Cardiac fibroblast (primary cell): ENCODE data around the gene PDLIM5.

Experiments
- DNase-seq, 2 donors: peaks; one replicate each; pipeline versions ENCODE4 v3.0.0 to v3.0.0-alpha.2; 2010; ENCODE audit warnings: low read depth in 2 of 2
- H3K4me3 ChIP-seq, 2 donors: replicated peaks in 1 of 2; 1 replicate in 1 of 2; 2 replicates in 1 of 2; pipeline ENCODE4 v1.5.1; 2011; ENCODE audit warnings: low read depth in 2 of 2, low read length in 2 of 2, mild to moderate bottlenecking in 2 of 2, moderate library complexity in 1 of 2
- CTCF ChIP-seq: IDR thresholded peaks from one replicate; pipeline ENCODE4 v1.5.1; 2011; ENCODE audit warnings: low read depth, mild to moderate bottlenecking, low read length, inconsistent platforms

The PDLIM5 gene

GRCh38 chr4:94669672-94670664 is 218.2 kb downstream of the PDLIM5 start:
- no peak for TF ChIP-seq CTCF
- no peak overlapping the region for H3K4me3 ChIP-seq
- peak in 1 of 2 donors; percentile 63 for DNase-seq

GRCh38 chr4:94671113-94671512 is 219.4 kb downstream of the PDLIM5 start:
- no peak for TF ChIP-seq CTCF
- DNase-seq: no peak
- no peak overlapping the region for H3K4me3 ChIP-seq

GRCh38 chr4:94673961-94674360 is 222.2 kb downstream of the PDLIM5 start:
- TF ChIP-seq CTCF: no peak
- H3K4me3 ChIP-seq: no peak overlapping the region
- DNase-seq: no peak

- H3K4me3 ChIP-seq: no peak overlapping the region
- TF ChIP-seq CTCF: no peak
- peak; percentile 17 to 34 for DNase-seq
Measured at GRCh38 chr4:94676970-94677369, 225.2 kb downstream of the PDLIM5 start.

- H3K4me3 ChIP-seq: no peak overlapping the region
Measured at GRCh38 chr4:94678896-94679295, 227.2 kb downstream of the PDLIM5 start.

GRCh38 chr4:94680176-94680862 is 228.6 kb downstream of the PDLIM5 start:
- TF ChIP-seq CTCF: no peak
- no peak overlapping the region for H3K4me3 ChIP-seq
- no peak for DNase-seq

More at GRCh38 chr4:94678896-94679295, 227.2 kb downstream of the PDLIM5 start:
- TF ChIP-seq CTCF: no peak
- peak in 1 of 2 donors; percentile 73 for DNase-seq
